CD4-positive, alpha-beta T cell (primary cell): Measurements from ENCODE around the gene EIPR1. TPM values are rescaled to one million over a fixed set of nuclear protein-coding genes. Genes with fewer than 3 reads are reported as not detected.
A peak's percentile ranks its signal among the peaks of the same experiment; 100 is the strongest.

Source experiments
- ATAC-seq: fragments of 200-7000 bp; cut with Tn5 transposase; one replicate; pipeline ENCODE4 v1.10.0; 2022; ENCODE audit warnings: mild to moderate bottlenecking; ENCODE audit not compliant: poor library complexity
- CTCF ChIA-PET: fragments of 350-600 bp; sonication (Branson Sonifier 250); formaldehyde crosslinking; loops from one replicate; lab custom pipeline; 2021; ENCODE audit warnings: antibody characterized with exemption, inconsistent platforms; lab: Charles Lee
- POLR2A ChIA-PET: fragments of 350-600 bp; sonication (Branson Sonifier 250); formaldehyde crosslinking; loops from one replicate; lab custom pipeline; 2021; ENCODE audit warnings: antibody characterized with exemption, inconsistent platforms; lab: Charles Lee
- DNase-seq, 14 experiments: peaks; one replicate each; pipeline ENCODE4 v3.0.0-alpha.2; 2013 to 2020; ENCODE audit warnings: mixed read lengths in 2 of 14
- H3K27ac ChIP-seq, 2 donors: one replicate each; pipeline versions ENCODE4 v1.5.1 to v1.7.0; 2013; ENCODE audit warnings: low read length in 2 of 2, low read depth in 1 of 2, mild to moderate bottlenecking in 1 of 2
- H3K27me3 ChIP-seq, 2 experiments: 1 replicate in 1 of 2; 2 replicates in 1 of 2; pipeline versions ENCODE4 v1.6.1 to v1.7.0; 2013; ENCODE audit warnings: low read length in 2 of 2, control low read depth in 1 of 2, mild to moderate bottlenecking in 1 of 2, moderate library complexity in 1 of 2; ENCODE audit not compliant: insufficient read depth in 2 of 2, control insufficient read depth in 1 of 2
- H3K36me3 ChIP-seq: one replicate; pipeline ENCODE4 v1.6.1; 2013; ENCODE audit warnings: low read length, control low read depth; ENCODE audit not compliant: insufficient read depth
- H3K4me1 ChIP-seq: one replicate; pipeline ENCODE4 v1.6.1; 2013; ENCODE audit warnings: low read length, control low read depth; ENCODE audit not compliant: insufficient read depth
- H3K4me3 ChIP-seq: one replicate; pipeline ENCODE4 v1.5.1; 2013; ENCODE audit warnings: mild to moderate bottlenecking, low read length, moderate library complexity
- H3K9me3 ChIP-seq, 2 experiments: 1 replicate in 1 of 2; 2 replicates in 1 of 2; pipeline versions ENCODE4 v1.6.1 to v1.7.0; 2013; ENCODE audit warnings: low read length in 2 of 2, mild to moderate bottlenecking in 2 of 2, control low read depth in 1 of 2, moderate library complexity in 1 of 2; ENCODE audit not compliant: control insufficient read depth in 1 of 2, insufficient read depth in 1 of 2
- H3K27ac Mint-ChIP-seq: one replicate; pipeline ENCODE4 v1.8.0; 2020; ENCODE audit warnings: mixed read lengths
- H3K27me3 Mint-ChIP-seq: one replicate; pipeline ENCODE4 v1.8.0; 2021; ENCODE audit warnings: mixed read lengths
- H3K36me3 Mint-ChIP-seq: one replicate; pipeline ENCODE4 v1.8.0; 2021; ENCODE audit warnings: low read depth, mixed read lengths
- H3K4me1 Mint-ChIP-seq: one replicate; pipeline ENCODE4 v1.8.0; 2021; ENCODE audit warnings: low read depth, mixed read lengths
- H3K4me3 Mint-ChIP-seq: one replicate; pipeline ENCODE4 v1.8.0; 2020; ENCODE audit warnings: mild to moderate bottlenecking, mixed read lengths
- H3K9me3 Mint-ChIP-seq: one replicate; pipeline ENCODE4 v1.8.0; 2020; ENCODE audit warnings: mixed read lengths
- intact Hi-C, 2 experiments: fragments of 100-400 bp; cut with DNase I in 1 of 2; cut with micrococcal nuclease in 1 of 2; formaldehyde crosslinking; loops; one replicate each; pipeline versions ENCODE4 v1.15.1 to v1.9.0; 2023 to 2025; cut with DNase I, micrococcal nuclease
- total RNA-seq, 174 experiments: library from RNA in 2 of 174; stranded (reverse) in 2 of 174; gene quantifications; one replicate each; pipeline ENCODE4 v1.2.3 and lab custom pipeline; 2021 to 2026
- TF ChIP-seq, protein P1 (sequence below): fragments of 200-600 bp; IDR thresholded peaks from one replicate; pipeline ENCODE4 v1.8.0; 2022; ENCODE audit warnings: antibody characterized with exemption, mild to moderate bottlenecking

EIPR1 gene
- total RNA-seq, 2 experiments from 2014 or later: 11.0 to 12.4 TPM

DNA sequence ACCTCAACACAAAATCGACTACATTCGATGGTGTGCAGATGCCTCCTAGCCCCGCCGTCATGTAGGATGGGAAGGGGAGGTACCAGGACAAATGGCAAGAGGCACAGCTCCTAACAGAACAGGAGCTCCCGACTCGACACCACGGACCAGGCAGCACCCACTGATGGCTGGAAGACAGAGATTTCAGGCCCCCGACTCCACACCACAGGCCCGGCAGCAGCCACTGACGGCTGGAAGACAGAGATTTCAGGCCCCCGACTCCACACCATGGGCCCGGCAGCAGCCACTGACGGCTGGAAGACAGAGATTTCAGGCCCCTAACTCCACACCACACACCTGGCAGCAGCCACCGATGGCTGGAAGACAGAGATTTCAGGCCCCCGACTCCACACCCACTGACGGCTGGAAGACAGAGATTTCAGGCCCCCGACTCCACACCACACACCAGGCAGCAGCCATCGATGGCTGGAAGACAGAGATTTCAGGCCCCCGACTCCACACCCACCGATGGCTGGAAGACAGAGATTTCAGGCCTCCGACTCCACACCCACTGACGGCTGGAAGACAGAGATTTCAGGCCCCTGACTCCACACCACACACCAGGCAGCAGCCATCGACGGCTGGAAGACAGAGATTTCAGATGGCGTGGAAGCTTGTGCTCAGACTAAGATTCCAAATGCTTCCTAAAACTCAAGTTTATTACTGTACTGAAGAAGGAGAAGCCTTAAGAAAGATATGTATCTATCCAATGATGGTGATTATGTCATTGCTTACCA, 135.5 kb downstream of the EIPR1 start:
- H3K4me1 ChIP-seq: peaks cover 52% of the 10 kb centered on the region
- ATAC-seq (peak; percentile 53), DNase-seq (no peak)
- Mint-ChIP-seq H3K9me3 (no peaks in the 10 kb centered on the region), H3K27ac (no peak overlapping the region), H3K36me3 (peaks cover 2% of the 10 kb centered on the region), H3K27me3 (no peaks in the 10 kb centered on the region), H3K4me1 (peaks cover 18% of the 10 kb centered on the region), H3K4me3 (peak overlapping the region; percentile 78)
- intact Hi-C loops: loop anchor here (2.0 to 10.0 kb wide), 3 partner anchors 19 to 410 kb away; no protein-coding TSS in a partner anchor
- POLR2A ChIA-PET: interaction anchor here (0.7 to 2.0 kb wide), 3 partner anchors 19 to 316 kb away, joined by 3 to 11 read pairs (median 4); no protein-coding TSS in a partner anchor
- H3K27me3 ChIP-seq: no peaks in the 10 kb centered on the region
- peak overlapping the region; percentile 14 for H3K4me3 ChIP-seq
- H3K27ac ChIP-seq: peak overlapping the region; percentile 47 to 64
- CTCF ChIA-PET: interaction anchor here (1.2 kb wide), 1 partner anchor 61 kb away, joined by 4 read pairs; no protein-coding TSS in a partner anchor
- H3K9me3 ChIP-seq: no peaks in the 10 kb centered on the region
- no peaks in the 10 kb centered on the region for H3K36me3 ChIP-seq
- TF ChIP-seq, protein P1, sequence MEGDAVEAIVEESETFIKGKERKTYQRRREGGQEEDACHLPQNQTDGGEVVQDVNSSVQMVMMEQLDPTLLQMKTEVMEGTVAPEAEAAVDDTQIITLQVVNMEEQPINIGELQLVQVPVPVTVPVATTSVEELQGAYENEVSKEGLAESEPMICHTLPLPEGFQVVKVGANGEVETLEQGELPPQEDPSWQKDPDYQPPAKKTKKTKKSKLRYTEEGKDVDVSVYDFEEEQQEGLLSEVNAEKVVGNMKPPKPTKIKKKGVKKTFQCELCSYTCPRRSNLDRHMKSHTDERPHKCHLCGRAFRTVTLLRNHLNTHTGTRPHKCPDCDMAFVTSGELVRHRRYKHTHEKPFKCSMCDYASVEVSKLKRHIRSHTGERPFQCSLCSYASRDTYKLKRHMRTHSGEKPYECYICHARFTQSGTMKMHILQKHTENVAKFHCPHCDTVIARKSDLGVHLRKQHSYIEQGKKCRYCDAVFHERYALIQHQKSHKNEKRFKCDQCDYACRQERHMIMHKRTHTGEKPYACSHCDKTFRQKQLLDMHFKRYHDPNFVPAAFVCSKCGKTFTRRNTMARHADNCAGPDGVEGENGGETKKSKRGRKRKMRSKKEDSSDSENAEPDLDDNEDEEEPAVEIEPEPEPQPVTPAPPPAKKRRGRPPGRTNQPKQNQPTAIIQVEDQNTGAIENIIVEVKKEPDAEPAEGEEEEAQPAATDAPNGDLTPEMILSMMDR: no peak

DNA sequence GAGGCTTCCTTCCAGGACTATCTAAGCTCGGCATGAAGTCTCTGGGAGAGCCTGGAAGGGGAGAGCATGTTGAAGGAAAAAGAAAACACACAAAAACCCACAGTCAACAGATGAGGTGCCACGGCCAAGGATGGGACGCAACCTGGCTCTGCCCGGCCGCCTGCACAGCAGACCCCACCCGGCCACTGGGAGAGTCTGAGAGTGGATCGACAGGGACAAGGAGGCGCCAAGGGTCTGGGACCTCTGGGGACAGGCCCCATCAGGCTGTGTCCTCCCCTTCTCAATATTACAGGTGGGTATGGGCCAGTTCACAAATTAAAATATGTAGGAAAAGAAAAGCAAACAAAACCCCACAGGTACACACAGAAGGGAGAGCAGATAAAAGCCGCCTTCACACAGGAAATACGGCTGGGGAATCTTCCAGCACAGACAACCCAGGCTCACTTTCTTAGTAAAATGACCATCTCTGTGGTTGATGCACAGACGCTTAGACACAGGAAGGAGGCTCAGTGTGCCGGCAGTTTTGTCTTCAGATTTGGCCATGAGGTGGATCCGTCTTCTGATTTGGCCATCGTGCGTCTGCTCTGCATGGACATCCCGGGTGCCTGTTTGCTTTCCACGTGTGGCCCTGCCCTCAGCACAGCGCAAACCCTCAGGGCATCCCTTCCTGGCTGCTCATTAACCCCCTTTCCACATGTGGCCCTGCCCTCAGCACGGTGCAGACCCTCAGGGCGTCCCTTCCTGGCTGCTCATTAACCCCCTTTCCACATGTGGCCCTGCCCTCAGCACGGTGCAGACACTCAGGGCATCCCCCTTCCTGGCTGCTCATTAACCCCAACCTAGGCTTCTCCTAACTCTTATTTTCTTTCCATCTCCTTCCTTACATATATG, 138.4 kb downstream of the EIPR1 start:
- peak in 4 of 14 experiments; percentile 30 to 53 (median 40) for DNase-seq
- H3K9me3 ChIP-seq: no peaks in the 10 kb centered on the region
- no peaks in the 10 kb centered on the region for H3K9me3 Mint-ChIP-seq
- H3K4me1 ChIP-seq: peaks cover 52% of the 10 kb centered on the region
- TF ChIP-seq, protein P1: no peak
- H3K36me3 Mint-ChIP-seq: peaks cover 7% of the 10 kb centered on the region
- peak; percentile 40 for ATAC-seq
- H3K27ac ChIP-seq: no peak overlapping the region
- intact Hi-C loops: no loop called here
- H3K27me3 Mint-ChIP-seq: no peaks in the 10 kb centered on the region
- no peaks in the 10 kb centered on the region for H3K36me3 ChIP-seq
- POLR2A ChIA-PET: no interaction called here
- H3K4me3 ChIP-seq: no peak overlapping the region
- no peak overlapping the region for H3K27ac Mint-ChIP-seq
- H3K27me3 ChIP-seq: no peaks in the 10 kb centered on the region
- CTCF ChIA-PET: no interaction called here
- peaks cover 21% of the 10 kb centered on the region for H3K4me1 Mint-ChIP-seq
- no peak overlapping the region for H3K4me3 Mint-ChIP-seq

DNA sequence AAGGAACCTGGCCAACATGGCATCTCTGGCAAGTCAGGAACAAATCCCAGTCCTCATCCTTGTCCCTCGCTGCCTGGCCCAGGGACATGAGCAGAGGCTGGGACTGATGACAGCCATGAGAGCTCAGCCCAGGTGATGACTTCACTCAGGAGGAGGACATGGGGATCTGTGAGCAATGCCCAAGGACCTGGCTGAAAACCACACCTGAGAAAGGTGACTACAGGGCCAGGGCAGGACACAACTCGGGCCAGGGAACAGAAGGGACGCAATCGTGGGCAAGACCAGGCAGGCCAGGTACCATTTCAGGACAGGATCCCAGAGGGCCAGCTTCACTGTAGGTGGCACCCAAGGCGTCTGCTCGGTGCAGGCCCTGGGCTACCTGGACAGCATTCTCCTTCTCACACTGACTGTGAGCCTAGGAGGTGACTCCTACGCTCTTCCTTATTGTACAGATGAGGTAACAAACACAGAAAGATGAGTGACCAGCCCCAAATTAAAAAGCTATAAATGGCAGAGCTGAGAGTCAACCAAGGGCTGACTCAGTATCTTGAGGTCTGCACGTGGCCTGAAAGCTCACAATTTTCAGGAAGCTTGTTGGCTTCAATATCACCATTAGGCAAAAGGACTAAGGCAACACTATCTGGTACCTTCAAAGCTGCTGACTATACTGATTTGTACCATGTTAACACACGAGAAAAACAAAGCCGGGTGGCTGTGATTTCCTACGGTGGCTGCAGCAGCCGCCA, 141.1 kb downstream of the EIPR1 start:
- intact Hi-C loops: no loop called here
- DNase-seq: no peak
- POLR2A ChIA-PET: no interaction called here

More for the DNA sequence above, 141.1 kb downstream of the EIPR1 start:
- H3K27ac ChIP-seq: no peak overlapping the region
- Mint-ChIP-seq H3K9me3 (no peaks in the 10 kb centered on the region), H3K4me1 (peaks cover 15% of the 10 kb centered on the region), H3K4me3 (no peak overlapping the region), H3K36me3 (peaks cover 32% of the 10 kb centered on the region), H3K27ac (no peak overlapping the region), H3K27me3 (no peaks in the 10 kb centered on the region)
- H3K36me3 ChIP-seq: peaks cover 7% of the 10 kb centered on the region
- no peaks in the 10 kb centered on the region for H3K27me3 ChIP-seq
- H3K9me3 ChIP-seq: no peaks in the 10 kb centered on the region
- no peak for ATAC-seq
- TF ChIP-seq, protein P1: no peak
- CTCF ChIA-PET: no interaction called here
- H3K4me1 ChIP-seq: peaks cover 27% of the 10 kb centered on the region
- H3K4me3 ChIP-seq: no peak overlapping the region
